Measurements from ENCODE around the gene FSTL5.

DNA sequence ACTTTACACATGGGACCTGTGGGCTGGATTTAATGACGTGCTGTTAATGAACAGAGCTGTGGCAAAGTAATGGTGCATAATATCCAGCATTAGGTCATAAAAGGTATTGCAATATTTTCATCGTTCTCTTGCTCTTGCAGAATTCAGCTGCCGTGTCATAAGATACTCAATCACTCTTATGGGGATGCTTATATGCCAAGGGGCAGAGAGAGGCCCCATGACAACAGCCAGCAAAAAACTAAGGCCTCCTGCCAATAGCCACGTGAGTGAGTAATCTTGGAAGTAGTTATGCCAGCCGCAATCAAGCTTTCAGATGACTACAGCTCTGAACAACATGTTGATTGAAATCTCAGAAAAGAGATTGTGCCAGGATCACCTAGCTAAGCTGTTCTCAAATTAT, 616.9 kb downstream of the FSTL5 start:
- TF ChIP-seq ZC3H10 (CRISPR knock-in tag; IDR thresholded peaks at IDR 0.05) (no peak), BACH2 (CRISPR knock-in tag; IDR thresholded peaks at IDR 0.05; ENCODE audit: borderline replicate concordance) (no peak), ZNF565 (CRISPR knock-in tag; conservative IDR thresholded peaks at IDR 0.05; ENCODE audit: low read depth) (no peak), ZFP30 (CRISPR knock-in tag; IDR thresholded peaks at IDR 0.05) (no peak), RARB (CRISPR knock-in tag; IDR thresholded peaks at IDR 0.05) (no peak), ZNF70 (CRISPR knock-in tag; IDR thresholded peaks at IDR 0.05) (no peak)
- TF ChIP-seq, protein P1, sequence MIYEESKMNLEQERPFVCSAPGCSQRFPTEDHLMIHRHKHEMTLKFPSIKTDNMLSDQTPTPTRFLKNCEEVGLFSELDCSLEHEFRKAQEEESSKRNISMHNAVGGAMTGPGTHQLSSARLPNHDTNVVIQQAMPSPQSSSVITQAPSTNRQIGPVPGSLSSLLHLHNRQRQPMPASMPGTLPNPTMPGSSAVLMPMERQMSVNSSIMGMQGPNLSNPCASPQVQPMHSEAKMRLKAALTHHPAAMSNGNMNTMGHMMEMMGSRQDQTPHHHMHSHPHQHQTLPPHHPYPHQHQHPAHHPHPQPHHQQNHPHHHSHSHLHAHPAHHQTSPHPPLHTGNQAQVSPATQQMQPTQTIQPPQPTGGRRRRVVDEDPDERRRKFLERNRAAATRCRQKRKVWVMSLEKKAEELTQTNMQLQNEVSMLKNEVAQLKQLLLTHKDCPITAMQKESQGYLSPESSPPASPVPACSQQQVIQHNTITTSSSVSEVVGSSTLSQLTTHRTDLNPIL (CRISPR knock-in tag; IDR thresholded peaks at IDR 0.05; ENCODE audit: low read depth): no peak

All from SK-N-SH treated with all-trans-retinoic acid at 6 μM for 48 hours (cell line).